22Rv1 (cell line): Measurements from ENCODE around the gene TNFRSF8.

ENCODE experiments used
- CTCF ChIP-seq: fragments of 450-650 bp; IDR thresholded peaks from 2 replicates; pipeline ENCODE4 v1.5.1; 2017; ENCODE audit warnings: mild to moderate bottlenecking
- ZFX ChIP-seq: fragments of 450-650 bp; IDR thresholded peaks from 2 replicates; pipeline ENCODE4 v1.6.1; 2017; ENCODE audit warnings: antibody characterized with exemption, borderline replicate concordance

DNA sequence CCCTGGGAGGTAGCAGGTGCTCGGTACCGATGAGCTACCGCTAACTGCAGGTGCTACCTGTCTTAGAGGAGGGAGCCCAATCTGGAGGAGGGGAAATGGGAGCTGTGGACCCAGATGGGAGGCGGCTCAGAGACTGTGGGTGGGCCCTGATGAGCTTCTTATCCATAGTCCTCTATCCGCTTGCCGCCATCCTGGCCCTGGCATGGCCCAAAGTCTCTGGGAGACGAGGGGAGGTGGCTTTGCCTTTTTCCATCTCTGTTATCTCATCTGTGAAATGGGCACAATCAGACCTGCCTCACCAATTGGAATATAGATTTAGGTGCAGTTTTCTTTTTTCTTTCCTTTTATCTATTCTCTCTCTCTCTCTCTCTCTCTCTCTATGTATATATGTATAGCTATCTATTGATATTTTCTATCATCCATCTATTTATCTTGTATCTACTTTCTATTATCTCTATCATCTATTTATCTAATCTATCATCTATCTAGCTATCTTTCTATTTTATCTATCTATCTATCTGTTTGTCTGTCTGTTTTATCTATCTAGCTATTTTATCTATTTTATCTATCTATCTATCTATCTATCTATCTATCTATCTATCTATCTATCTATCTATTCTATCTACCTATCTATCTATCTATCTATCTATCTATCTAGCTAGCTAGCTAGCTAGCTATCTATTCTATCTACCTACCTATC, 120.1 kb downstream of the TNFRSF8 start:
- TF ChIP-seq CTCF (no peak), ZFX (no peak)
